Activated CD8-positive, alpha-beta memory T cell treated with anti-CD3 and anti-CD28 coated beads, Interleukin-2, amount 50 U/mL, for 1 hour (primary cell): Measurements from ENCODE around the gene MREG.
A peak's percentile ranks its signal among the peaks of the same experiment; 100 is the strongest.

Experiments
- DNase-seq: peaks from one replicate; pipeline ENCODE4 v3.0.0-alpha.2; 2020; ENCODE audit errors: extremely low read depth

MREG gene, protein sequence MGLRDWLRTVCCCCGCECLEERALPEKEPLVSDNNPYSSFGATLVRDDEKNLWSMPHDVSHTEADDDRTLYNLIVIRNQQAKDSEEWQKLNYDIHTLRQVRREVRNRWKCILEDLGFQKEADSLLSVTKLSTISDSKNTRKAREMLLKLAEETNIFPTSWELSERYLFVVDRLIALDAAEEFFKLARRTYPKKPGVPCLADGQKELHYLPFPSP

GRCh38 chr2:216013080-216013909, at the start of gene MREG:
Gene MREG (minus strand): TSS chr2:216013551. CDS start chr2:216013327, 224 bp downstream.
- DNase-seq = peak; percentile 57

DNA sequence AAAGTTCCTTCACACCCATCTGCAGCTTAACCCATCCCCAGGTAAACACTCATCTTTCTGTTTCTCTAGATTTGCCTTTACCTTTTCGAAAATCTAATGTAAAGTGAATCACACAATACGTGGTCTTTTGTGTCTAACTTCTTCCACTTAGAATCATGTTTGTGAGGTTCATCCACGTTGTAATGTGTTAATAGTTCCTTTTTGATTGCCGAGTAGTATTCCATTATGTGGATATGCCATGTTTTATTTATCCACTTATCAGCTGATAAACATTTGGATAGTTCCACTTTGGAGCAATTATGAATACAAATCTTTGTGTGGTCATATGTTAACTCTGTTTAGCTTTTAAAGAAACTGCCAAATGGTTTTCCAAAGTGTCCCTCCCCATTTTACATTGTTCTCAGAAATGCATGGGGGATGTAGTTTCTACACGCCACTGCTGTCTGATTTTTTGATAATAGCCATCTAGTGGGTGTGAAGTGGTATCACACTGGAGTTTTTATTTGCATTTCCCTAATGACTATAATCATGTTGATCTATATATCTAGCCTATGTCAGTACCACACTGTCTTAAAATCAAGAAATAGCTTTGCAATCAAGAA, 46.0 kb upstream of the MREG start:
- no peak for DNase-seq

GRCh38 chr2:216057688-216058193, 44.4 kb upstream of the MREG start:
- DNase-seq = no peak

GRCh38 chr2:216056739-216057138, 43.4 kb upstream of the MREG start:
- no peak for DNase-seq

GRCh38 chr2:216055680-216056079, 42.3 kb upstream of the MREG start:
- DNase-seq = no peak

GRCh38 chr2:216052420-216052819, 39.1 kb upstream of the MREG start:
- no peak for DNase-seq

DNA sequence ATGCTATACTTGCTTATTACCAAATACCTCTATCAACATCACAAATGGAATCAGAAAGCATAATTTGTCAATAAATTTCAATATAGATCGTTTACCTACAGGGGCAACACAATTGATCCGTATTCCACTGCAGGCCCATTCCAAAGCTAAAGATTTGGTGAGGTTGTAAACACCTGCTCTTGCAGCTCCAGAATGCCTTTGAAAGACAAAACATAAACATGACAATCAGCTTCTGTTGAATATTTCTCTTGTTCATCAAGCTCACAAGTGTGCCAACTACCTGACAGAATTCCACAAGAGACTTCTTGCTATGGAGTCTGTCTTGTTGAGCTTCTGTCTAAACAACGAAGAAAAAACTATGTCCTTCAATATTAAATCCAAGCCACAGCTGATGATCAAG, 38.0 kb upstream of the MREG start:
- DNase-seq = no peak

DNA sequence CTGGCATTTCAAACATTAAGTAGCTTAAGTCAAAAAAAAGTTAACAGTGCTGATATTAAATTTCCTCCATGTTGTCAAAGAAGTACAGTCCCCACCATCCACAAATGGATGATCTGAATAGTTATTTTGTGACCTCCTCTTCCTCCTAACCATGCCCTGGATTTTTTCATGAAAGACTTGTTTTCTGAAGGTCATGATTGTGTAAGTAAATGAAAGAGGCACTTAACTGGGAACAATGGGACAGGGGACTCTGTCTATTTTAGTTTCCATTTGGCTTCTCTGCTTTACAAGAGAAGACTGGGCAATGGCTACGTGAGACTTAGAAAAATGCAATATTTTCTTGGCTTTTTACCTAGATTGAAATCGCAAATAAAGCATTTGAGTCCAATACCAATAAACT, 36.1 kb upstream of the MREG start:
- DNase-seq = no peak

DNA sequence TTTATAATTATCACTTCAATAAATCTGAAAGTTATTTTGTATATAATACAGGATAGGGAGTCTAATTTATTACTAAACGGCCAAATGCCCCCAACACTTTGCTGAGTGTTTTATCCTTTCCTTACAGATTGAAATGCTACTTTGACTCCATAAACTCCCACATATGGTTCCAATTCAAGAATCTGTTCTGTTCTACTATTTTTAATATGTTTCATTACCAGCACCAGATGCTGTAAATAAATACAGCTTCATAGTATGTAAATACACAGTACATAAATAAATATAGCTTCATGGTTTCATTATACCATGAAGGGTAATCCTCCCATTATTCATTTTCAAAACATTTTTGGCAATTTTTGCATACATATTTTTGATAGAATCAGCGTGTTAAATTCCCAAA, 34.0 kb upstream of the MREG start:
- no peak for DNase-seq

DNA sequence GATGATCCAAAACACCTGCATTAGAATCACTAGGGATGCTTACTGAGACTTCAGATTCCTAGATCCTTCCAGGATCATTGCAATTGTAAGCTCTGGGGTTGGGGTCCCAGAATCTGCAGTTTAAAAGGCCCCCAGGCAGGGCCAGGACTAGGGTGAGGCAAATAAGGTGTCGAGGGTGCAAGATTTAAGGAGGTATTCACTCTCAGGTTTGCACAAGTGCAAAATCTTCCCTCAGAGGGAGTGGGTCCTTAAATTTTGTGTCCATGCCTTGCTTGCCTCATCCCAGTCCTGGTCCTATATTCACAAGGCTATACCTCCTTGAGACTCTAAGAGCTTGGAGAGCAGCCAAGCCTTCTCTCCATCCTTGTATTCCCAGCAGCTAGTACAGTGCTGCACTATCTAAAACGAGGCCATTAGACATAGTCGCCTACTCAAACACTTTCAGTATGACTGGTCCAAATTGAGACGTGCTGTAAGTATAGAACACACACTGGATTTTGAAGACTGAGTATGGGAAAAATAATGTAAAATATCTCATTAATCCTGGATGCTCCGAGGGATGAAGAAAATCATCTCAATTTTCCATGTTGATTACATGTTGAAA, 31.6 kb upstream of the MREG start:
- no peak for DNase-seq

- no peak for DNase-seq
These were observed 30.6 kb upstream of the MREG start for GRCh38 chr2:216043949-216044348.

- no peak for DNase-seq
These were observed 28.1 kb upstream of the MREG start for GRCh38 chr2:216041438-216041837.

DNA sequence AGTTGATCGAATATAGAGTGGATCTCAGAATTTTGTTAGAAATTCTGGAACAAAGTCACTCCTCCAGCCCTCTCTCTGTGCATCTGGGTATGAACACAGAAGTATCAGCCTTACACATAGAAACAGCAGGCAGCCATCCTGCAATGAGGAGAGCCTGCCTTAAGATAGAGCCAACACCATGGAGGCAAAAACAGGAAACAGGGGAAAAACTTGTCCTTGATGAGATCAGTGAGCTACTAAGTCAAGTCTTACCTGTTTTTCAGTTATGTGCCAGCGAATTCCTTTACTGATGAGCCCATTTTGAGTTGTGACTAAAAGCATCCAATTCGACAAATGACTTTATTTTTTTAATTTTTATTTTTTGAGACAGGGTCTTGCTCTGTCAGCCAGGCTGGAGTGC, 26.6 kb upstream of the MREG start:
- DNase-seq = no peak

- DNase-seq = no peak
These were observed 20.7 kb upstream of the MREG start for GRCh38 chr2:216034065-216034464.

GRCh38 chr2:216033403-216033802, 20.1 kb upstream of the MREG start:
- DNase-seq = no peak

- no peak for DNase-seq
These were observed 18.8 kb upstream of the MREG start for GRCh38 chr2:216031960-216032689.

DNA sequence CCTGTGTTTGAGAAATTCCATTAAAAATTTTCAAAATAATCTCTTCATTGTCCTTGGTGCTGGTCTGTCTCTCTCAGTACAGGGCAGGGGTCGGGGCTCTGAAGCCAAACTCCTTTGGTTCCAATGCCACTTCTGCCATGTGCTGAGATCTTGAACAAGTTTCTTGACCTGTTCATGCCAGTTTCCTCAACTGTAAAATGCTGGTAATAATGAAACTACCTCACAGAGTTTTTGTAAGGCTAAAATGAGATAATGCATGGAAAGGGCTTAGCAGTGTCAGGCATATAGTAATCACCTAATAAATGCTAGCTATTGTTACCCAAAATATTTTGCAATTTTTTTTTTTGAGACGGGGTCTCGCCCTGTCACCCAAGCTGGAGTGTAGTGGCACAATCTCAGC, 16.9 kb upstream of the MREG start:
- DNase-seq = no peak

- DNase-seq = no peak
These were observed 16.2 kb upstream of the MREG start for GRCh38 chr2:216029416-216030129.

DNA sequence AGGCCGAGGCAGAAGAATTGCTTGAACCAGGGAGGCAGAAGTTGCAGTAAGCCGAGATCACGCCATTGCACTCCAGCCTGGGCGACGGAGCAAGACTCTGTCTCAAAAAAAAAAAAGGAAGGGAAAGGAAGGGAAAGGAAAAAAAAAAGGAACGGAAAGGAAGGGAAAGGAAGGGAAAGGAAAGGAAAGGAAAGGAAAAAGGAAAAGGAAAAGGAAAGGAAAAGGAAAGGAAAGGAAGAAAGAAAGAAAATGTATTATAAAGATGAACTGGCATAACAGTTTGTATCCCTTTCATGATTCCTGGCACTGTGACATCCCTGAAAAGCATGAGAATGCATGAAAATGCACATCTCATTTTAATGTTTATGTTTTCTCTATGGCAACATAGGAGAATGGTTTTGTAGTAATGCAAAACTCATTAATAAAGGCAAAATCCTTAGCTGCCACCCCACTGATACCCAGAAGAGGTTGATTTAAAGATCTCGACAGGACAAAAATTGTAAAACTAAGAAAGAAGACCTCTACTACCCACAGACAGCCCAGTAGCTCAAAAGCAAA, 11.5 kb upstream of the MREG start:
- no peak for DNase-seq

DNA sequence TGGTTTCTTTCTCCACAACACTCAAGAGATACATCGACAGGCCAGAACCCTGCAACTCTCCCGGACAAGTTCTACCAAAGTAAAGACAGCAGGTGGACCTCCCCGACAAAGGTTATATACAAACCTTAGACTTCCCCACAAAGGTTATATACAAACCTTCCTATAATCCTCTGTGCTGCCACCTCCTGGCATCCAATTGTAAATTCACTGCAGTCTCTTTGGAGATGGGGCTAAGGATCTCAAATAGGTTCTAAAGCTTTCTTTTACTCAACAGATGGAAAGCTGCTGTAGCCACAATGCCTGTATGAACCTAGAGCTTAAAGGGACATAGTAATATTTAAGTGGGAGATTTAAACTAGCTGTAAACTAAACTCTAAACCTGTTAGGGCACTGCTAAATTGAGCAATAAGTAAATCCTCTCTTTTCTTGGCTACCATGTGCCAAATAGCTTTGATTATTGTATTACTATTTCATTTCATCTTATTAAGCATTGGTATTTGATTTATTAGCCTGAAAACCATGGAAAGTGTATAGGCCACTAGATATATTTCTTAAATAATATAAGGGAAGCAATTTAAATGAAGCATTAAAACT, 9.8 kb upstream of the MREG start:
- no peak for DNase-seq
